HG03378 (cell line): ENCODE results near the gene BMAL1.

Source experiments
- ATAC-seq: cut with Tn5 transposase; IDR thresholded peaks from one replicate; pipeline ENCODE4 v1.9.1; 2021; ENCODE audit warnings: mild to moderate bottlenecking, moderate library complexity; ENCODE audit not compliant: unreplicated experiment

BMAL1 gene

GRCh38 chr11:13260963-13261588 is 16.5 kb upstream of the BMAL1 start:
- ATAC-seq = no peak

DNA sequence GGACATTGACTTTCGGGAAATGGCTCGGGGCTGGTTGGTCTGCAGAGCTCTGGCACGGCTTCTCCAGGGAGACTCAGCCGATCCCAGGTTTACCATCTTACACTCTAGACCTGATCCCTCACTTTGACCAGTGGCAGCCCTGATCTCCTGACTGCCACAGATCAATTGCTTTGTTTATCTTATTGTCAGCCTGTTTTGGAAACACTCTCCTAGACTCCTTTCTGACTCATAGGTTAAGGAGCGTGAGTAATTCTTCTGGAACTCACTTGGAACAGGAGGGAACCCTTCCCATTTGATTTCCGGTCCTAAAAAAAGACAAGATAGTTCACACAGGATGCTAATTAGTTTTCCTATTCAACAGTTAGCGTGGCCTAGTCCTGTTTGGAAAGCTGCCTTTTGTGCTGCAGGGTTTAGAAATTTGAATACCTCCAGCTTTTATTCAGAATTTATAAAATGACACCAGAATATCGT is 16.0 kb upstream of the BMAL1 start:
- no peak for ATAC-seq

DNA sequence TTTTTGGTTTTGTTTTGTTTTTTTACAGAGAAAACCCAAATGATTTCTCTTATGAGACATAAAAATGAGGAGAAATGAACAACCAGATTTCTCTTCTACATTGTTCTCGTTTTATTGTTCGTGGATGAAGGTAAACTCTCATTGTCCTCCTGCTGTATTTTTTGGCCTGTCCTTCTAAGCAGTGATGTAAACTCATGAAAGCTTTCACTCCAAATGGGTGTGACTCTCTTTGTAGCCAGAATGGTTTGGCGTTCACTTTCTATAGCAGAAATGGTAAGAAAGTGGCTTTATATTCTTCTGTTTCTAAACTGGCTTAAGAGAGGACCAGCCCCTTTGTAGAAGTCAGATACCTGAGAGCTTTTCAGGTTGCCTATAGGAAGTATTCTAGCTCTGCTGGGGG is 15.5 kb upstream of the BMAL1 start:
- no peak for ATAC-seq

- ATAC-seq = no peak
Observed at GRCh38 chr11:13268791-13269190, 8.8 kb upstream of the BMAL1 start.

DNA sequence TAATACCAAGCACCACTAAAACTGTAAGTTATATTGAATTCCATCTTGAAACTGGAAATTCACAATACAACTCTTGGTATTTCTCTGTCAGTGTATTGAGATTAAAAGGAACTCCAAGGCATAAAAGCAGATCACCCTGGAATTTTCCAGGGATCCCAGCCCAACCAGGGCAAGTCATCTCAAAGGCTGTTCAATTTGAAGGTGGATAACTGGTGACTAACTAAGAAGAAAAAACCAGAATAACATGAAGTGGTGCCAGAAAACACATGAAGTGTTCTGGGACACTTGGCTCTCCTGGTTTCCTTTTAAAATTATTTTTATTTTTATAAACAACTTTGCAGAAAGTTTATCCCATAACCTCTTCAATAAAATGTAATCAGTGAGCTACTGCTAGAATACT is 7.8 kb upstream of the BMAL1 start:
- ATAC-seq = no peak

DNA sequence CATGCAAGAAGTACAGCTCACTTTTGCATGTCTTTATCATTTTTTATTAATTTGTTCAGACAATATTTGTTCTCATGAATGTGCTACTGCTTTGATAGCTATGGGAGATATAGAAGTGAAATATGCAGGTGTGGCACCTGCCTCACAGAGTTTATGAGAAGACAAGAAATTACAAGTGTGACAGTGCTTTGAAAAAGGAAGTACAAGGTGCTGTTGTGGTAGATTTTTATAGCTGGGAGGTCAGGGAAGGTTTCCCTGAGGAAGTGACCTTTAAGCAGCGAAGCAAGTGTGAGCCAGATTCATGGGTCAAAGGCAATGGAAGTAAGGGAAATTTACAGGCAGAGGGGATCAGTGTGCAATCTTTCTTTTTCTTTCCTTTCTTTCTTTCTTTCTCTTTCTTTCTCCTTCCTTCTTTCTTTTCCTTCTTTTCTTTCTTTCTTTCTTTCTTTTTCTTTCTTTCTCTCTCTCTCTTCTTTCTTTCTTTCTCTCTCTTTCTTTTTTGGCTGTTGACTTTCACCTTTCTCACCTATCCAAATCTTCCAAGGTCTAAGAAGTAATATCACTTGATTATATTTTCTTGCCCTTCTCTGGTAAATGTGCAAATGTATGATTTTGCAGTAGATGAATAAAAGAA is 6.4 kb upstream of the BMAL1 start:
- ATAC-seq = no peak

DNA sequence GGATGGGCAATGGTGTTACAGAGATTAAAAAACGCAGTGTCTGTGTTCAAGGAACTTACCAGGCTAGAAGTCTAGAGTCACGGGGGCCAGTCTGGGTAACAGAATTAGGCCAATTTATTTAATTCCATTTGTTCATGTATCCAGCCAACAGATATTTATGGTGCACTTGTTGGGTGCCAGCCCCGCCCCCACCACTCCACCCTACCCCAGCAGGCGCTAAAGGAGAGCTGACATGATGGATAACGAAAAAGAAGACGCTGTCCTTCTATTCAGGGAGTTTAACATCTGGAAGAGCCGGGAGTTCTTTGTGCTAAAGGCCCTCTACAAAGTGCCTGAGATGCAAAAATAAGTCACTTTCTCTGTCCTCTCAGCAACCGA is 1.1 kb upstream of the BMAL1 start:
- no peak for ATAC-seq

GRCh38 chr11:13276832-13277767 is 490 bp upstream of the BMAL1 start:
- peak; percentile 91 for ATAC-seq

GRCh38 chr11:13278609-13279486 is 1.3 kb downstream of the BMAL1 start:
- peak; percentile 3 for ATAC-seq

DNA sequence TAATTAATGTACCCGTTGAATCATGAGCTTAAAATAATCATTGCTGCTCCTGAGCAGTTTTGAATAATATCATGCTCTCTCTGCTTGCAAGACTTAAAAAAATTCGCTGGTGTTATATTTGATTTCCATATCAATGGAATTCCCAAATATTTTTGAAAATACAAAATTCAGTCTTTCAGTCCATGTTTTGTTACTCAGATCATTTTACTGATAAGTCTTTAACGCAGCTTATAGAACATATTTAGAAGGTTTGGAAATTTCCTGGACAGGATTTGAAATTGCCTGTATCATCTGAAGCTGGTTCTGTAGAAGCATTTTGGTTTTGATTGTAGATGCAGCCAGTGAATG is 1.9 kb downstream of the BMAL1 start:
- ATAC-seq = no peak

DNA sequence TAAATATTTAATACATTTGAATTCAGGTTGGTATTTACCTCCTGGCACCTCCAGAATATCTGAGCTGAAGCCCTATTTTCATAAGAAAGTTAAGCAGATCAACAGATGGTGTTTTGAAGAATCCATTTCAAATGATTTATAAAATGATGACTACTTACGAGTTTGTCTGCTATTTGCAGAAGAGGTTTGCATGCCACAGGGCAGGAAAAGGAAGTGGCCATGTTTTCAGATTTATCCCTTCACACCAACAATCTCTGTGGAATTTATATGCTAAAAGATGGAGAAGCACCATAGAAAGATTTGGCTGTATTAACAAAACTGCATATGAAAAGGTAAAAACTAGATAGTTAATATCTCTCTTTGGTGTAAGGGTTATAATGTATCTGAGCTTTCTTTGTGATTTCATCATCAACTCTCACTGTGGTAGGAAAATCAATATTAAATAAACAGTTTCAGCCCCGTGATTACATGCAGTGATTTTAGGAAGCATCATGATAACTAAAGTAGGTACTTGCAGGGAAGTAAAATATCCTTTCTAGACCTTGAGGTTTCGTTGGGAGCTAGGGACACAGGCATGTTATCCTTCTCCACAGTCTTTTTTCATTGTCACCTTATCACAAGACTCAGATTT is 2.6 kb downstream of the BMAL1 start:
- ATAC-seq = no peak

- no peak for ATAC-seq
Observed at GRCh38 chr11:13280777-13281176, 3.2 kb downstream of the BMAL1 start.

DNA sequence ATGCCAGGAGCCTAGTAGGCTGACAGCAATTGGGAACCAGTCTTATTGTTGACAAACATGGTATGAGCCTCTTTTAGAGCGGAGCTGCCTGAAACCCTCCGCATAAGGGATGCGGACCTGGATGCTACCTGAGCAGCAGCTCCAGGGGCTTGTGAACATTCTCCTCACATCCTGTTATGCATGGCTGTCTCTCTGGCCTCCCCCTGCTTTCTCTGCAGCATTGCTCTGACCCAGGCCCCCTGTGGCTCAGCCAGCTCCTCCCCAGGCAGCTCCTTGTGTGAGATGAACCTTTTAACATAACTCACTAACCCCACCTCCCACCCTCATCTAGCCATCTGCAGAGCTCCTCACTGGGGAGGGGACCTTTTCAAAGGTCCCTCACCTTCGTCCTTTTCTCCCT is 6.0 kb downstream of the BMAL1 start:
- no peak for ATAC-seq

DNA sequence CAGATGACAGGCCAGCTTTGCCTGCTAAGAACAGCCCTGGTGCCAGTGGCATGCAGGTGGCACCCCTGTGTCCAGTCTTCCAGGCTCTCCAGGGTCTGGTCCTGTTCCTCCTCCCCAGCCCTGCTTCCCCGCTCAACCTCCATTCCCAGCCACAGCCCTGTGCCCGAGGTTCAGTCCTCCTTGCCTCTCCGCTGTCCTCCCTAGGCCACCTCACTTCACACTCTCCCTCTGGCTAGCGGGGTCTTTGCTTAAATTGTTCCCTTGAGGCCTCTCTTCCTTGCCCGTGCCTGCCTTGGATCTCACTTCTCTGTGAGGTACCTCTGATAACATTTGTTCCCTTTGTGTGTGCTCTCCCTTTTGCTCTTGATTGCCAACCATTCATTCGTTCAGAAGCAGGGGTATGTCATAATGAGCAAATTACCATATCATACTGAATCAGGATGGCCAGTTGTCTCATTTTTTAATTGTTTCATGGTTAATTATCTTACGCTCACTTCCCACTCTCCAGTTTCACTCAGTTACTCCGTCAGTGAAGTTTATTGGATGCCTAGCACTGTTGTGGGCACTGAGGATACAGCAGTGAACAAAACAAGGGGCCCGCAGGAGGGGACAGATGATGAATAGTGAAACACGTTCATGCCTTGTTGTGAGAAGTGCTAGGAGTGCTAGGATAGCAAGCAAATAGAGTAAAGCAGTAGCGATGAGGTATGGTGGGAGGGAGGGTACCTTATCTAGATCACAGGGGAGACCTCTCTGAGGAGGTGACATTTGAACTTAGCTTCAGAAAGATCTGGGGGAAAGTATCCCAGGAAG is 7.4 kb downstream of the BMAL1 start:
- no peak for ATAC-seq

GRCh38 chr11:13286279-13286821 is 8.8 kb downstream of the BMAL1 start:
- no peak for ATAC-seq

- ATAC-seq = no peak
Observed at GRCh38 chr11:13287036-13287435, 9.4 kb downstream of the BMAL1 start.

GRCh38 chr11:13287681-13288080 is 10.1 kb downstream of the BMAL1 start:
- ATAC-seq = no peak

- ATAC-seq = no peak
Observed at GRCh38 chr11:13288375-13289029, 10.9 kb downstream of the BMAL1 start.

- ATAC-seq = no peak
Observed at GRCh38 chr11:13289081-13289480, 11.5 kb downstream of the BMAL1 start.
